RWPE1 (cell line): ENCODE results near the gene GP2.

Experiments
- CTCF ChIA-PET: fragments of 350-600 bp; sonication (Branson Sonifier 250); formaldehyde crosslinking; extraction: SDS; loops from one replicate; lab custom pipeline; 2021; lab: Yijun Ruan, JAX
- POLR2A ChIA-PET: fragments of 400-600 bp; formaldehyde crosslinking; extraction: SDS; loops from one replicate; lab custom pipeline; 2020; ENCODE audit warnings: antibody characterized with exemption; ENCODE audit not compliant: low non-redundant PET; lab: Yijun Ruan, JAX
- DNase-seq: peaks from one replicate; pipeline ENCODE4 v3.0.0; 2012; ENCODE audit warnings: low spot score
- H3K27ac ChIP-seq: fragments of 450-650 bp; 2 replicates; pipeline ENCODE4 v1.5.1; 2017
- CTCF ChIP-seq: fragments of 450-650 bp; conservative IDR thresholded peaks from 2 replicates; pipeline ENCODE4 v1.5.1; 2017; ENCODE audit warnings: low read depth, mild to moderate bottlenecking

GP2 gene

GRCh38 chr16:20327444-20328041, at the start of gene GP2:
Gene GP2 (minus strand): TSS chr16:20327513. CDS start chr16:20326431, 1,082 bp downstream.
- no peak within 1 kb of the TSS for H3K27ac ChIP-seq
- no peak for TF ChIP-seq CTCF
- ChIA-PET CTCF (no interaction called here), POLR2A (no interaction called here)
- DNase-seq = no peak

- TF ChIP-seq CTCF = no peak
- no peak for DNase-seq
- ChIA-PET CTCF (interaction anchor here (1.2 kb wide), 1 partner anchor 10 kb away, joined by 4 read pairs; no protein-coding TSS in a partner anchor), POLR2A (no interaction called here)
- no peak overlapping the region for H3K27ac ChIP-seq
These were observed 45.4 kb upstream of the GP2 start for GRCh38 chr16:20372701-20373100.

GRCh38 chr16:20369452-20370054, 42.2 kb upstream of the GP2 start:
- POLR2A ChIA-PET = no interaction called here
- DNase-seq = no peak
- TF ChIP-seq CTCF = no peak
- H3K27ac ChIP-seq = no peak overlapping the region
- CTCF ChIA-PET = interaction anchor here (0.7 kb wide), 1 partner anchor 47 kb away, joined by 3 read pairs; no protein-coding TSS in a partner anchor

- ChIA-PET POLR2A (no interaction called here), CTCF (no interaction called here)
- no peak for DNase-seq
- H3K27ac ChIP-seq = no peak overlapping the region
- TF ChIP-seq CTCF = no peak
These were observed 36.7 kb upstream of the GP2 start for GRCh38 chr16:20364051-20364450.

- TF ChIP-seq CTCF = no peak
- H3K27ac ChIP-seq = no peak overlapping the region
- ChIA-PET POLR2A (no interaction called here), CTCF (interaction anchor here (0.6 to 1.2 kb wide), 3 partner anchors 20 to 455 kb away, joined by 3 to 5 read pairs (median 4); no protein-coding TSS in a partner anchor)
- no peak for DNase-seq
These were observed 35.9 kb upstream of the GP2 start for GRCh38 chr16:20363191-20363590.

- no peak overlapping the region for H3K27ac ChIP-seq
- POLR2A ChIA-PET = no interaction called here
- DNase-seq = no peak
- CTCF ChIA-PET = no interaction called here
- TF ChIP-seq CTCF = no peak
These were observed 32.7 kb upstream of the GP2 start for GRCh38 chr16:20359997-20360396.
